ENCODE results near the gene SYT1.

The SYT1 gene

GRCh38 chr12:79247494-79247893, 382.9 kb downstream of the SYT1 start:
- no peak overlapping the region for H3K4me3 ChIP-seq (ENCODE audit: low read depth, low read length)
- TF ChIP-seq CTCF (IDR thresholded peaks at IDR 0.05; ENCODE audit: low read depth, low read length), result no peak

- TF ChIP-seq CTCF (IDR thresholded peaks at IDR 0.05; ENCODE audit: low read depth, low read length), result no peak
- H3K4me3 ChIP-seq (ENCODE audit: low read depth, low read length), result no peak overlapping the region
Measured at GRCh38 chr12:79250186-79250585, 385.6 kb downstream of the SYT1 start.

GRCh38 chr12:79250960-79251755, 386.6 kb downstream of the SYT1 start:
- no peak for TF ChIP-seq CTCF (IDR thresholded peaks at IDR 0.05; ENCODE audit: low read depth, low read length)
- no peak overlapping the region for H3K4me3 ChIP-seq (ENCODE audit: low read depth, low read length)

GRCh38 chr12:79252358-79253075, 387.9 kb downstream of the SYT1 start:
- no peak overlapping the region for H3K4me3 ChIP-seq (ENCODE audit: low read depth, low read length)
- no peak for TF ChIP-seq CTCF (IDR thresholded peaks at IDR 0.05; ENCODE audit: low read depth, low read length)

GRCh38 chr12:79255288-79255687, 390.7 kb downstream of the SYT1 start:
- TF ChIP-seq CTCF (IDR thresholded peaks at IDR 0.05; ENCODE audit: low read depth, low read length), result no peak
- no peak overlapping the region for H3K4me3 ChIP-seq (ENCODE audit: low read depth, low read length)

GRCh38 chr12:79260923-79261322, 396.3 kb downstream of the SYT1 start:
- no peak overlapping the region for H3K4me3 ChIP-seq (ENCODE audit: low read depth, low read length)
- no peak for TF ChIP-seq CTCF (IDR thresholded peaks at IDR 0.05; ENCODE audit: low read depth, low read length)

- no peak for TF ChIP-seq CTCF (IDR thresholded peaks at IDR 0.05; ENCODE audit: low read depth, low read length)
Measured at GRCh38 chr12:79262938-79263337, 398.4 kb downstream of the SYT1 start.

More at GRCh38 chr12:79262938-79263337, 398.4 kb downstream of the SYT1 start:
- H3K4me3 ChIP-seq (ENCODE audit: low read depth, low read length), result no peak overlapping the region

Data from WI38 (cell line).